Measurements from ENCODE around the gene MAPK12.
A peak's percentile ranks its signal among the peaks of the same experiment; 100 is the strongest.

The MAPK12 gene

GRCh38 chr22:50264946-50265669 is 3.6 kb upstream of the MAPK12 start:
- DNase-seq = no peak

- DNase-seq = no peak
Measured at GRCh38 chr22:50264104-50264745, 2.7 kb upstream of the MAPK12 start.

DNA sequence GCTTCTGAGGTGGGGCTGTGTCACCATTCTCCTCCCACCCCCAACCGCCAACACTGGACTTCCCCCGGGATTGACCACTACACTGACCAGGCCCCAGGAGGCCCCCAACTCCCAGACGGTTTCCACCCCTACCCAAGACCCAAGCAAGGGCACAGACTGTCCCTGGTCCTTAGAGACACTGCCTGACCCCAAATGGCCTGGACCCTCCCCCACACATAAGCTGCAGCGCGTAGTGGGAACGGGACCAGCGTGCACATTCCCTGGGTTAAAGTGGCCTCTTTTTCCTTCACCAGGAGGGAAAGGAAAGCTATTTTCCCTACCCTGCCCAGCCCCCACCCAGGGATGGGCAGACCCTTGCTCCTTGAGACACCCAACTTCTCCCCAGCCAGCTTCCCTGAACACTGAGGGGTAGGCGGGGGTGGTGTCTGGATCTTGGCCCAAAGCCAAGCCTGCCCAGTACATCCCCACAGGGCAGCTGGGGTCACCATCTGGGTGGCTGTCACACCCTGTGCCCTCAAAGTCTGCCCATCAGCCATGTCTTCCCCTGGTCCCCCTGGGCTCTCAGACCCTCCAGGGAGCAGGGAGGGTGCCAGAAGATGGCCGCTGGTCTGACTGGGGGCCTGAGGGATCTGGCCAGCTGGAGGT is 1.6 kb upstream of the MAPK12 start:
- no peak for DNase-seq

DNA sequence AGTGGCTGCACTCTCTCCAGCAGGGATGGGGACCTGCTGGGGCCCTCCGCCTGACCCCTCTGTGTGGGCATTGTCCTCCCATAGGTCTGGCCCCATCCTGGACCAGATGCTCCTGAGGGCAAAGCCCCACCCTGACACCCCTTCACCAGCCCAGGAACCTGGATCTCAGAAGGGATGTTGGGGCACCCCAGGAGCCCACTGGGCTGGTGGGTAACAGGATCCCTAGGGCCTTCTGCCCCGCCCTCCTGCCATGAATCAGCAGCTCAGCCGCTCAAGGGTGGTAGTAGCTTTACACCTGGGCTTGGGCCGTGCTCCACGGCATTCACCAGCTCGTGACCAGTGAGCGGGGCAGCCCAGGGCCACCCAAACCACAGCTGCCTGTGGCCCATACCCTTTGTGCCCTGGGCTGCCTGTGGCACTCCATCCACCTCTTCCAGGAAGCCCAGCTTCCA is 1.0 kb upstream of the MAPK12 start:
- DNase-seq = no peak

- no peak for DNase-seq
Measured at GRCh38 chr22:50260801-50261614, 475 bp downstream of the MAPK12 start.

DNA sequence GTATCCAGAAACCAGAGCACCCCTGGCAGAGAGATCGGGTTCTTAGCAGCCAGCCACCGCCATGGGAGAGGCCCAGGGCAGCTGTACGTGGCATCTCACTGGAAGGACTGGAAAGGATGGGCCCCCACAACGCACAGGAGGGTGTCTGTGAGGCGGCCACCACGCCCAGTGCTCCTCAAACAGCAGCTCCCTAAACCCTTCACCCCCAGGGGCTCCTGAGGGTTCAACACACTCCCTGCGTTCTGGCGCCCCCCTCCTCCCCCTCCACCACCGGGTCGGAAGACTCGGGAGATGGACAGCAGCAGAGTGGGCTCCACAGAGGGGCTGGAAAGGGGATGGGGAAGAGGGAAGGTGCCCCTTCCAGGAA is 1.1 kb downstream of the MAPK12 start:
- DNase-seq = no peak

- DNase-seq = no peak
Measured at GRCh38 chr22:50259302-50259701, 2.2 kb downstream of the MAPK12 start.

DNA sequence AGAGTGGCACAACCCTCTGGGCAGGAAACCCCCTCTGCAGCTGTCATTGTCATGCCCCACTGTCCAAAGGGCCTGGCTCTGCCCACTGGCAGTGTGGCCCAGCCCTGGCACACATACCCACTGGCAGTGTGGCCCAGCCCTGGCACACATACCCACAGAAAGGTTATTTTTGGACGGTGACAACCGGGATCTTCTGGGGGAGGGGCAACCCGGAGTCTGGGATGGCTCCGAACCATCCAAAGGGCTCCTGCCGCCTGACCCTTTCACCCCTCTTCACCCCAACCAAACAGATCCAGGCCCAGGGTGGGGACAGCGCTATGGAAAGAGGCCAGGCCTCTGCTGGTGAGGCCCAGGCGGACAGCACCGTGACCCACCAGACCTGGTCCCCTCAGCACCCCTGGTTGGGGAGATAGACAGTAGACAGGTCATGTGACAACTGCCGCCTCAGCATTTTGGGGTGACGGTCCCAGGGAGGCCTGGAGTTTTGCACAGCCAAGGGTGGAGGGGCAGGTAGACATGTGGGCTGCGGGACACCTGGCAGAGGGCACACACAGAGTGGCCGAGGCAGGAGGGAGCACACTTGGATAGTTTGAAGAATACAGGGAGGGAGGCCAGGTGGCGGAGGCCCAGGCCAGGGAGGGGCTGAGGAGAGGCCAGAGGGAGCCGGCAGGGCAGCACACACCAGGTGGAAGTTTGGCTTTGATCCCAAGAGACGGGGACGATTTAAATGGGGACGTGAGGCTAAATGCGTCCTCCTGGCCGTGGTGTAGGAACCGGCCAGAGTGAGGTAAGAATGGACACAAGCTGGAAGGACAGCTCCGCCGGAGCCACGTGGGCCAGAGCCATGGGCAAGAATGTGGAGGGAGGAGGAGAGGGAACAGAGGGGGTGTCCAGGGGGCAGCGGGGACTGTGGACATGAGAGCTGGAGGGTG is 2.9 kb downstream of the MAPK12 start:
- DNase-seq = no peak

DNA sequence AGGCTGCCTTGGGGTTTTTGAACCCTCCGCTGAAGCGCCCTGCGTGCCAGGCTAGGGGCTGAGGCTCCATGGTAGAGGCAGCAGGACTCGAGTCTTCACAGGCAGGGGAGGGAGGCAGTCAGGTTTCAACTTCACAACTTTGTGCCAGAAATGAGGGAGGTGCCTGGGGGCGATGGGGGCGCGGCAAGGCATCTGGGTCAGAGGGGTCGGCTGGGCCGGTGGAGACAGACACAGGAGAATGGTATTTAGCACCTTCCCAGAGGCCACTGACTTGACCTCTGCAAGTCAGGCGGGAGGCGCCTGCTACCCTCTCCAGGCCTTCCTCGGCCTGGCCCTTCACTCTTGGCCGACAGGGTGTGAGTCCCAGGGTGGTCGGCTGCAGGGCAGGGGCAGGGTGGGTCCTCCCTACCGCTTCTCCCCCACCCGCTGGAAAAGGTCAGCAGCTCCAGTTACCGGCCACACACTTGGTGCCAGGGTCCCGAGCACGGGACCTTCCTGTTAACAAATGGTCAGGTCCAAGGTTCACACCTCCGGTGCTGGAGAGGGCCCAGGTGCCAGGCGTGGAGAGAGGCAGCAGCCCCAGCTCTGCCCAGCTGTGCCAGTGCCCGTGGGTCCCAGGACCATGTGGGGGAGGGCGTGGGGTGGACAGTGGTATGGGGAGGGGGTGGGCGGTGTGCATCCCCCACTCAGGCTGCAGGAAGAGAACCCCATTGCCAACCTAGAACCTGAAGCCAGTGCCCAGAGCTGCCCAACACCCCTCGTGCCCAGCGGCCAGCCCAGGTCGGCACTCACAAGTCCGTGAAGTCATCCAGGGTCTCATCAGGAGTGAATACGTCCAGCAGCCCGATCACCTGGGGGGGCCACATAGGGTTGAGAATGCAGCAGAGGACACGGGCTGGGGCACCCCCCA is 3.8 kb downstream of the MAPK12 start:
- DNase-seq = no peak

- DNase-seq = no peak
Measured at GRCh38 chr22:50257041-50257440, 4.4 kb downstream of the MAPK12 start.

- DNase-seq = no peak
Measured at GRCh38 chr22:50256258-50256862, 5.1 kb downstream of the MAPK12 start.

DNA sequence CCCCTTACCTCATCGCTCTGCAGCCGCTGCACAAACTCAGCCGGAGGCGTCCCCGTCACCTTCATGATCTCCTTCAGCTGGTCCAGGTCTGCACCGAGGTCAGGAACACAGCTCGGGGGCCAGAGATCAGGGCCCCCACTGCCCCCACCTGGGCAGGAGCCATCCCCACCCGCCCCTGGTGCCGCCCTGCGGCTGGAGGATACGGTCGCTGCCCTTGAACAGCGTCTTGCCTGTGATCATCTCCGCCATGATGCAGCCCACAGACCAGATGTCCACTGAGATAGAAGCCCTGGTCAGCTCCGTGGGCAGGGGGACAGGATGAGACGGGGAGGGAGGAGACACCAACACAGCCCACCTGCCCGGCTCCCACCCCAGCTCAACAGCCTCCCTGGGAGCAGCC is 5.9 kb downstream of the MAPK12 start:
- no peak for DNase-seq

DNA sequence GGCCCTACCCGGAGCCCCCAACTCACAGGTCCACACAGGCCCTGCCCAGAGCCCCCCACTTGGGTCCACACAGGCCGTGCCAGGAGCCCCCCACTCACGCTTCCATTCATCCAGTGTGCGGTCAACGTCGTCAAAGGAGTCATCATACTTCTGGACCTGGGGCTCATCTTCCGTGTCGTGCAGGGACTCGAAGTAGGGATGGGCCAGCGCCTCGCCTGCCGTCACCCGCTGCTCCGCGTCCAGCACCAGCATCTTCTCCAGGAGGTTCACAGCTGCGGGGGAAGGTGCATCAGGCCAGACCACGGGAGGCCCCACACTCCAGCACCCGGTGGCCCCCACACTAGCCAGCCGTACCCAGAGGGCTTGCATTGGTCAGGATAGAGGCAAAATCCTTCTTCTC is 6.4 kb downstream of the MAPK12 start:
- no peak for DNase-seq

- DNase-seq = no peak
Measured at GRCh38 chr22:50253941-50254340, 7.5 kb downstream of the MAPK12 start.

DNA sequence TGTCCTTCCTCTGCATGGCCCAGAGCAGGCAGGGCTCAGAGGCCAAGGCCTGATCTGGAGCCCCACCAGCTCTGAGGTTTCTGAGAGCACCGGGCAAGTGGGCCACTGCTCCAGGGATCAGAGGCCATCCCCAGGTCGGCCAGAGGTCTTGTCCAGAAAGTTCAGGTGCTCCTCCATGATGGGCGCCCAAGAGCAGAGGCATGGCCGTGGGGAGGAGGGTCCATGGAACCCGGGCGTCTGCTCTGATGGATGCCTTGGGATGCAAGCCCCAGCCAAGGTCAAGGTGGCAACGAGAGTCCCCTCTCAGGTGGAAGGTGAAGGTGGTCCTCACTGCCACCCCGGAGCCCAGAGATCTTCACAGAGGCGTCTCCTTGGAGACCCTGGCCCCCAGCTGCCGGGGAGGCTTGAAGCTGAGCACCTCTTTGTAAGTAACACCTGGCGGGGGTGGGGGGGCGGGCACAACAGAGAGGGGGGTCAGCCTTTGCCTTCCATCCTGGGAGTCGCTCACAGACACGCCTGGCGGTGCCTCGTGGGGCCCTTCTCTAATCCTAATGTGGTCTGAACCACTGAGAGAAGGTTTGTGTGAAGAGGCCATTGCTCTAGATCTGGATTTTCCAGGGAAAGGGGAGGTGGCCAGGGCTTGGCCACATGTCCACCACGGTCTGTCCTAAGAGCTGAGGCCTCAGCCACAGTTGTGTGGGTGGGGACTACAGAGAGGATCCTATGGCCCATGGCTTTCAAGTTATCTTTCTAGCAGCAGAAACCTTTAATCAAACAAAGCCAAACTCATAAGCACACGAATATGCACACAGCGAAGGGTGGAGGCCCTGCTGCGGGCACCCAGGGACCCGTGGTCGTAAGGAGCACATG is 8.2 kb downstream of the MAPK12 start:
- DNase-seq = no peak

GRCh38 chr22:50252082-50253045 is 9.1 kb downstream of the MAPK12 start:
- peak; percentile 65 for DNase-seq

- DNase-seq = no peak
Measured at GRCh38 chr22:50251477-50252081, 9.9 kb downstream of the MAPK12 start.
